Immature natural killer cell (primary cell): ENCODE measurements around the gene LRRFIP2. TPM values are rescaled to one million over a fixed set of nuclear protein-coding genes. Genes with fewer than 3 reads are reported as not detected.
"Not testable (repeated sequence)": the region's sequence is repeated elsewhere in the genome, so short reads cannot be mapped to it uniquely, and the experiment has no call there.

Experiments
- DNase-seq, 3 donors: peaks; one replicate each; pipeline ENCODE4 v3.0.0; 2022; ENCODE audit warnings: mixed read lengths in 1 of 3
- H3K27ac Mint-ChIP-seq, 6 donors: one replicate each; pipeline ENCODE4 v1.8.0; 2020; ENCODE audit warnings: mixed read lengths in 6 of 6, mild to moderate bottlenecking in 5 of 6, inconsistent platforms in 4 of 6, moderate library complexity in 3 of 6
- H3K27me3 Mint-ChIP-seq, 3 donors: one replicate each; pipeline ENCODE4 v1.8.0; 2020 to 2021; ENCODE audit warnings: low read depth in 3 of 3, mild to moderate bottlenecking in 3 of 3, mixed read lengths in 3 of 3, moderate library complexity in 3 of 3, inconsistent platforms in 1 of 3
- H3K36me3 Mint-ChIP-seq, 3 donors: one replicate each; pipeline ENCODE4 v1.8.0; 2020; ENCODE audit warnings: mixed read lengths in 3 of 3, inconsistent platforms in 2 of 3, mild to moderate bottlenecking in 2 of 3
- H3K4me1 Mint-ChIP-seq, 2 donors: one replicate each; pipeline ENCODE4 v1.8.0; 2020; ENCODE audit warnings: inconsistent platforms in 2 of 2, mild to moderate bottlenecking in 2 of 2, mixed read lengths in 2 of 2, moderate library complexity in 1 of 2
- H3K4me3 Mint-ChIP-seq, 5 donors: one replicate each; pipeline ENCODE4 v1.8.0; 2020; ENCODE audit warnings: mild to moderate bottlenecking in 5 of 5, mixed read lengths in 5 of 5, inconsistent platforms in 3 of 5, moderate library complexity in 3 of 5
- H3K9me3 Mint-ChIP-seq, 6 donors: one replicate each; pipeline ENCODE4 v1.8.0; 2020; ENCODE audit warnings: mild to moderate bottlenecking in 6 of 6, mixed read lengths in 6 of 6, inconsistent platforms in 4 of 6, moderate library complexity in 3 of 6
- polyA plus RNA-seq, 3 donors: library from polyadenylated mRNA; unstranded; fragments of 300-500 nt; fragmentation: Illumina TruSeq; gene quantifications; one replicate each; pipeline ENCODE4 v1.2.3, GENCODE V29; 2021

Gene LRRFIP2, protein sequence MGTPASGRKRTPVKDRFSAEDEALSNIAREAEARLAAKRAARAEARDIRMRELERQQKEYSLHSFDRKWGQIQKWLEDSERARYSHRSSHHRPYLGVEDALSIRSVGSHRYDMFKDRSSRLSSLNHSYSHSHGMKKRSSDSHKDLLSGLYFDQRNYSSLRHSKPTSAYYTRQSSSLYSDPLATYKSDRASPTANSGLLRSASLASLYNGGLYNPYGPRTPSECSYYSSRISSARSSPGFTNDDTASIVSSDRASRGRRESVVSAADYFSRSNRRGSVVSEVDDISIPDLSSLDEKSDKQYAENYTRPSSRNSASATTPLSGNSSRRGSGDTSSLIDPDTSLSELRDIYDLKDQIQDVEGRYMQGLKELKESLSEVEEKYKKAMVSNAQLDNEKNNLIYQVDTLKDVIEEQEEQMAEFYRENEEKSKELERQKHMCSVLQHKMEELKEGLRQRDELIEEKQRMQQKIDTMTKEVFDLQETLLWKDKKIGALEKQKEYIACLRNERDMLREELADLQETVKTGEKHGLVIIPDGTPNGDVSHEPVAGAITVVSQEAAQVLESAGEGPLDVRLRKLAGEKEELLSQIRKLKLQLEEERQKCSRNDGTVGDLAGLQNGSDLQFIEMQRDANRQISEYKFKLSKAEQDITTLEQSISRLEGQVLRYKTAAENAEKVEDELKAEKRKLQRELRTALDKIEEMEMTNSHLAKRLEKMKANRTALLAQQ
- 10 to 100 TPM in 2 of 3 donors, 1 to 10 TPM in 1; 7.9 to 26.4 (median 14.3) TPM for polyA plus RNA-seq

DNA sequence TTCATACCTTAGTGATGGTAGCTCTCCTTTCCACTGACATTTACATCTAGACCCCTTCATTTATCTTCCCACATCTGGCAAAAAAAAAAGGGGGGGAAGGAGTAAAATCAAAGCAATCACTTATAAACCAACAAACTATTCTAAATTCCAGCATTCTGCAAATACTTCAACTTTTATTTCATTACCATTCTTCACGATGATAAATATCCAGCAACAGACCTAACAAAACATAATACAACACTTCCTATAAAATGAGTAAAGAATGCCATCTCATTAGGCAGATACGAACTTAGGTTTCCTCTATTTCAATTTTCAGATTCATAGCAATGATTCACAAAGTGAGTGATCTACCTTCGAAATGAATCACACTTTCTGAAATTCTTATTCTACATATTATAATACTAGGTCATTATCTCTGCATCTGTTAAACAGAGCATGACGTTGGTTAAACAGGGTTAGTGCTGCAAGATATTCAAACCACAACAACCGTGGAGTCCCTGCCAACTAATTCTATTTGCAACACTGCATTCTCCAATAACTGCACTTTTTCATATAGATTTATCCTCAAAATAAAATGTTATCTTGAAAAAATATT is at the start of gene LRRFIP2:
Gene LRRFIP2, minus strand, starts transcription at position 51 of the 595 bp plus-strand sequence. CDS start 25,599 bp downstream, outside the sequence.
- Mint-ChIP-seq H3K27me3 (no peaks in the 10 kb centered on the region), H3K36me3 (peaks cover 0 to 12% (median 5%) of the 10 kb centered on the region in 3 donors), H3K27ac (peak within 1 kb of the TSS; percentile 70 to 89 (median 86)), H3K9me3 (no peaks in the 10 kb centered on the region), H3K4me1 (peaks cover 45 to 68% of the 10 kb centered on the region in 2 donors), H3K4me3 (peak within 1 kb of the TSS; percentile 89 to 93 (median 91))
- no peak for DNase-seq

DNA sequence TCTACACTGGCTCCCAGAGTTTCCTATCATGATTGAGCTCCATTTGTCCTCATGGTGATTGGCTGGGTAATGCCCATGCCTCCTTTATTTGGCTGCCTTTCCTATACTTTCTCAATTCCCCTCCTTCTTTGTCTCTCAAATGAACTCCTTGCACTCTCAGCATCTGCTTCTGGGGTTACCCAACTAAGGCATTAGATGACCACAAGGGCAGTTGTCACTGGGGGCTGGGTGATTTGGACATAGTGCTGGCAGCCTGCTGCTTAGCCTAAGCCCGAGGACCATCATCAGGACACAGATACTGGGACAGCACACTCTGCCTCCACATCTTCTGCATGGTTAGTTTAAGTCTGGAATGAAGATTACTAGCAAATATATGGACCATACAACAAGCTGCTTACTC is 49.2 kb upstream of the LRRFIP2 start:
- Mint-ChIP-seq H3K36me3 (peaks cover 0 to 3% (median 0%) of the 10 kb centered on the region in 3 donors), H3K4me3 (no peak overlapping the region), H3K9me3 (no peaks in the 10 kb centered on the region), H3K27ac (no peak overlapping the region), H3K4me1 (peaks cover 28 to 34% of the 10 kb centered on the region in 2 donors), H3K27me3 (peaks cover 0 to 4% (median 0%) of the 10 kb centered on the region in 3 donors)
- no peak for DNase-seq

DNA sequence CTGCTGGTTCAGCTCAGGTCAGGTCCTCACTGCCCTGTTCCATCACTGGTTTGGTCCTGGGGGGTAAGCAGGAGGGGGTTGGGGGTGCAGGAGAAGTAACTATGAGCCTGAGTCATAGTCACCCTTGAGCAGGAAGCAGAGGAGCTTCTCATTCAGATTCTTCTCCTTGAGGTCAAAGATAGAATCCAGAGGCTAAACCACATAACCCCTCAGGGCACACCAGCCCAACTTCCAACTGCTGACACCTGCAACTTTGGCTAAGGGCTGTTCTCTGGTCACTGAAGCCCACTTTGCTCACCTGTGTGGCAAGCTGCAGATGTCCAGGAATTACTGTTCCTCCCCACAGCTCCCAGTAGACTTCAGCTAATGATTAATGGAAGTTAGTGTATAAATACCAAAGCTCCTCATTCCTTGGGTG is 48.8 kb upstream of the LRRFIP2 start:
- no peak overlapping the region for H3K4me3 Mint-ChIP-seq
- peaks cover 0 to 4% (median 0%) of the 10 kb centered on the region in 3 donors for H3K27me3 Mint-ChIP-seq
- peaks cover 27 to 34% of the 10 kb centered on the region in 2 donors for H3K4me1 Mint-ChIP-seq
- no peaks in the 10 kb centered on the region for H3K9me3 Mint-ChIP-seq
- peaks cover 0 to 3% (median 0%) of the 10 kb centered on the region in 3 donors for H3K36me3 Mint-ChIP-seq
- no peak for DNase-seq
- H3K27ac Mint-ChIP-seq: peak overlapping the region in 1 of 6 donors; percentile 17

DNA sequence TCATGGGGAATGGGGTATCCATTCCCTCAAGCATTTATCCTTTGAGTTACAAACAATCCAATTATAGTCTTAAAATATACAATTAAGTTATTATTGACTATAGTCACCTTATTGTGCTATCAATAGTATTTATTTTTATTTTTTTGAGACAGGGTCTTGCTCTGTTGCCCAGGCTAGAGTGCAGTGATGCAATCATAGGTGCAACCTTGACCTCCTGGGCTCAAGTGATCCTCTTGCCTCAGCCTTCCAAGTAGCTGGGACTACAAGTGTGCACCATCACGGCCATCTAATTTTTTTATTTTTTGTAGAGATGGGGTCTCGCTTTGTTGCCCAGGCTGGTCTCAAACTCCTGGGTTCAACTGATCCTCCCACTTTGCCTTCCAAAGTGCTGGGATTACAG is 48.2 kb upstream of the LRRFIP2 start:
- peaks cover 27 to 34% of the 10 kb centered on the region in 2 donors for H3K4me1 Mint-ChIP-seq
- not testable (repeated sequence) for H3K4me3 Mint-ChIP-seq, H3K36me3 Mint-ChIP-seq, H3K9me3 Mint-ChIP-seq, H3K27ac Mint-ChIP-seq, DNase-seq, H3K27me3 Mint-ChIP-seq

DNA sequence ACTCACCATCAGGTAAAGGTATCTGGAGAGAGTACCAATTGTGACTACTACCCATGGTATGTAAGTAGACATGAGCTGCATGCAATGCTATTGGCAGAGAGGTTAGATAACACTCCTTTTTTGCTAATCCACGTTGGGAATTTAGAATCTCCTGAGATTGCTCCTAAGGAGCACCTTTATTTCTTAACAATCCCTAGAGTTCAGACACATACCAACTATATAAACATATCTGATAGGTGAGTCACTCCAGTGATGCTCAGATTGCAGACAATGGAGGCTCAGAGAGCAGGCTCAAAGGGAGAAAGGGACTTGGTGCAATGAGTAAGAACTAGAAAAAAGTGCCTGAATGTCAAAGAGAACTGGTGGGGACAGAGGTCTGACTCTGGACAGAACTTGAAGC is 47.0 kb upstream of the LRRFIP2 start:
- DNase-seq: no peak
- H3K36me3 Mint-ChIP-seq: peaks cover 0 to 3% (median 0%) of the 10 kb centered on the region in 3 donors
- H3K9me3 Mint-ChIP-seq: no peaks in the 10 kb centered on the region
- peaks cover 35 to 44% of the 10 kb centered on the region in 2 donors for H3K4me1 Mint-ChIP-seq
- H3K27ac Mint-ChIP-seq: no peak overlapping the region
- H3K4me3 Mint-ChIP-seq: no peak overlapping the region
- peaks cover 0 to 4% (median 1%) of the 10 kb centered on the region in 3 donors for H3K27me3 Mint-ChIP-seq

DNA sequence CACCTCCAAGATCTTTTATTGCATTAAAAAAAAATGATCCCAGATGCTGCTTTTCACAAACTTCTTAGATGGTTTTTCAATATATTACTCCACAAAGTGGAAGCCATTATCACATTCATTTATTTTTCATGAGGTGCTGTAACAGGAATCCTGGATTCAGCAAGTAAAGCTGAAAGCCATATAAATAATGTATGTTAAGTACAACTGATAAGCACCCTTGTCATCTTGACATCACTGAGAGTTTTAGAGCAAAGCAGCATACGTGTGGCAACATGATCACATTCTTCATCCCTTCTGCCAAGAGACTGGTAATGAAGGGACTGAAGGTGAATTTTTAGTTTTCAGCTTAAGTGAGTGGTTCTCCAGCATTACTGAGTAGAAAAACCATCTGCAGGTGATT is 44.9 kb upstream of the LRRFIP2 start:
- Mint-ChIP-seq H3K36me3 (peaks cover 0 to 3% (median 0%) of the 10 kb centered on the region in 3 donors), H3K27ac (peak overlapping the region; percentile 79 to 94 (median 87)), H3K9me3 (no peaks in the 10 kb centered on the region), H3K4me3 (peak overlapping the region; percentile 35 to 69 (median 46)), H3K4me1 (peaks cover 54 to 61% of the 10 kb centered on the region in 2 donors), H3K27me3 (peaks cover 0 to 2% (median 1%) of the 10 kb centered on the region in 3 donors)
- no peak for DNase-seq

DNA sequence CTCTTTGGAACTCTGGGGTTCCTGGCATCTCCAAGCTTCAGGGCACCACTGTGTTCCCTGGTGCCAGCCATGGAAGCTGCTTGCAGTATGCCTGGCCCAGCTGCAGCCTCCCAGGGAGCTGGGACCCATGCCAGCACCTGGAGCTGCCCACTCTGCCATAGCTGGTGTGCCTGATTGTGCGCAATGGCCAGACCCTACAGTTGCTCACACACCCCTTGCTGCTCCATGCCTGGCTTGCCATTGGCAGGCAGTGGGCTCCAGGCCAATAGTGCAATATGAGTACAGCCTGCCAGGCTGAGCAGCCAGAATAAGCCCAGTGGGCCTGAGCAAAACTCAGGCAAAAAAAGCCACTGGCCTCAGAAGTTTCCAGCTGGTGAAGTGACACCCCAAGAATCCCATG is 43.8 kb upstream of the LRRFIP2 start:
- Mint-ChIP-seq H3K4me1 (peaks cover 56 to 61% of the 10 kb centered on the region in 2 donors), H3K4me3 (peak overlapping the region; percentile 35 to 75 (median 43)), H3K36me3 (peaks cover 0 to 3% (median 0%) of the 10 kb centered on the region in 3 donors), H3K9me3 (no peaks in the 10 kb centered on the region), H3K27me3 (peaks cover 0 to 1% (median 0%) of the 10 kb centered on the region in 3 donors), H3K27ac (peak overlapping the region; percentile 73 to 94 (median 88))
- no peak for DNase-seq

DNA sequence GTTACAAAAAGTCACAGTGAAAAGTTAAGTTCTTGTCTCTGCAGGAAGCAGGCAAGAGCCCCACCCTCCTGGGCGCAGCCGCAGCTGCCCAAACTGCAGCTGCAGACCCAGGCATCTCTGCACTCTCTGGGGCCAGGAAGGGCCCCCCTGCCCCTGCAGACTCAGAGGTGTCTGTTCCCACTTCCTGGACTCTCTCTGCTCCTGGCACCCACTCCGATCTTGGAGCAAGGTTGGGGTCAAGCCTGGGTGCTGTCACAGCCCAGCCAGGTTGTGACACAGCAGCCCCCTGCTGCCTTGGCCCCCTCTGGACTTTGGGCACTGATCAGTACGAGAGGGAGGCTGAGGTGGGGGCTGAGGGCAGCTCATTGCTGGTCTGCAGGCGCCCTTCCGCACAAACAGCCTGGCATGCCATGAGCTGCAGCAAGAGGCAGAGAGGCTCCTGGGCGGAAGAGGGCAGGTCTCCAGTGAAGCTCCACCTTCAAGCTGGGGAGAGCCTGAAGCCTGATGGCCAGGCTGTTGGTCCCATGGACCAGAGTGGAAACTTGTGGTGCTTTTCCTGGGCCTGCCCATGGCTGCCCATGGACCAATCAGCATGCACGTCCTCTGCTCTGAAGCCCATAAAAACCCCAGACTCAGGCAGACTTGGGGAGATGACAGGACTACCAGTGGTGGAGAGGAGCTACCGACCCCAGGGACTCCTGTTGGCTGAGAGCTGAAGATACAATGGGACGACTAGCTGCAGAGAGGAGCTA is 42.9 kb upstream of the LRRFIP2 start:
- Mint-ChIP-seq H3K4me3 (peak overlapping the region; percentile 50 to 84 (median 81)), H3K4me1 (peaks cover 55 to 59% of the 10 kb centered on the region in 2 donors), H3K27me3 (peaks cover 0 to 2% (median 1%) of the 10 kb centered on the region in 3 donors), H3K9me3 (no peaks in the 10 kb centered on the region), H3K27ac (peak overlapping the region; percentile 77 to 94 (median 88)), H3K36me3 (peaks cover 0 to 3% (median 0%) of the 10 kb centered on the region in 3 donors)
- DNase-seq: peak; percentile 43 to 62 (median 54)

DNA sequence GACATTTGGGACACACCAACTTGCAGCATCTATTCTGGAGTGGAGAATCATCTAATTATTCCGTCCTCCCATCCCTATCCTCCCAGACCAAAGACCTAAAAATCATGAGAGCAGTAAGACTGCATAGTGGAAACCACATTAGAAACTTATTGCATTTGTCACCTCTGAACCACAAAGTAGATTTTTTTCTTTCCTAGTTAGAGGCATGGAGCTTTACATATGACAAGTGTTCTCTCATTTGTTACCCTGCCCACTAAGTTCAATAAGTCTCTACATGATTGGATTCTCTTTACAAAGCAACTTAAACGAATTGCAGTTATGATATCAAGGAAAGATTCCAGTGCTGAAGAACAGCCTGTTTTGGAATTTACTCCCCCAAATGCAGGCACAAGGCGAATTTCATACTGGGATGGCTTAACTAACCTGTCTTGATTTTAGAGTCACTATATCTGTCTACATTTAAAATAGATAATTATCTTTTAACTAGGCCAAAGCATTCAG is 42.3 kb upstream of the LRRFIP2 start:
- Mint-ChIP-seq H3K9me3 (no peaks in the 10 kb centered on the region), H3K36me3 (peaks cover 0 to 3% (median 0%) of the 10 kb centered on the region in 3 donors), H3K4me1 (peaks cover 55 to 59% of the 10 kb centered on the region in 2 donors), H3K4me3 (peak overlapping the region; percentile 50 to 84 (median 81)), H3K27me3 (peaks cover 0 to 2% (median 1%) of the 10 kb centered on the region in 3 donors), H3K27ac (peak overlapping the region; percentile 77 to 94 (median 88))
- peak; percentile 58 to 69 (median 61) for DNase-seq

DNA sequence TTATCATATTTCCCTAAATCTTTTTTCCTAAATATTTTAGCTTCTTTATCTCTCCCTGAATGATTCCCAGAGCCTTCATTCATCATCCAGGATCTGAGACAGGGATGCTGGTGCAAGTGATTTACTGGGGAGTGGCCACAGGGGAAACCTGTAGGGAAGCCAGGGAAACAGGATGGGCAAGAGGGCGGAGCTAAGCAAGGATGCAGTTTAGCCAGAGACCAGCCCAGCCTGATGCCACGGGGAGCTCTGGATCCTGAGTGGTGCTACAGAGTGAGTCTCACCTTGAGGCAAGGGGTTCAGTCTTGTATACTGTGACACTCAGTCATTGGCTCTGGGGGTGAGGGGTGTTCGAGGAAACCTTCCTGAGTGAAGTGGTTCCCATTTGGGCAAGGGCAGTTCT is 39.7 kb upstream of the LRRFIP2 start:
- Mint-ChIP-seq H3K27ac (peak overlapping the region in 2 of 6 donors; percentile 46 to 51), H3K27me3 (peaks cover 0 to 2% (median 1%) of the 10 kb centered on the region in 3 donors)

DNA sequence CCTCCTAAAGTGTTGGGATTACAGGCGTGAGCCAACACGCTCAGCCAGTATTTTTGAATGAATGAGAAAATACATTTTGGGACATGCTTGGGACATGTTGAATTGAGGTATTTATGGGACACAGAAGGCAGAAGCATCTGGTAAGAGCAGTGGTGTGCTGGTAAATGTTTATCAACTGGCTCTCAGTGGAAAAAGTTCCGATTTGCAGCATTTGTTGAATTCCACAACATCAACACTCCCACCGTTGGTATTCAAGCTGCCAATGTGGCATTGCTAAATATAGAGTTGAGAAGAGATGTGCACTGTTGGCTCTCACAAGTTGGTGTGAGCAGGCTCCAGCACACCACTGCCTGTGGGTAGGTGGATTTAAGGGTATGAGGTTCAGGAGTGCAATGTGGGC is 35.8 kb upstream of the LRRFIP2 start:
- Mint-ChIP-seq H3K4me3 (no peak overlapping the region), H3K9me3 (no peaks in the 10 kb centered on the region), H3K4me1 (peaks cover 11 to 16% of the 10 kb centered on the region in 2 donors), H3K36me3 (no peaks in the 10 kb centered on the region), H3K27me3 (peaks cover 0 to 2% (median 0%) of the 10 kb centered on the region in 3 donors), H3K27ac (no peak overlapping the region)
- no peak for DNase-seq

More for the DNA sequence above, 39.7 kb upstream of the LRRFIP2 start:
- DNase-seq: no peak
- Mint-ChIP-seq H3K36me3 (peaks cover 0 to 2% (median 0%) of the 10 kb centered on the region in 3 donors), H3K9me3 (no peaks in the 10 kb centered on the region), H3K4me1 (peaks cover 48 to 51% of the 10 kb centered on the region in 2 donors), H3K4me3 (no peak overlapping the region)

DNA sequence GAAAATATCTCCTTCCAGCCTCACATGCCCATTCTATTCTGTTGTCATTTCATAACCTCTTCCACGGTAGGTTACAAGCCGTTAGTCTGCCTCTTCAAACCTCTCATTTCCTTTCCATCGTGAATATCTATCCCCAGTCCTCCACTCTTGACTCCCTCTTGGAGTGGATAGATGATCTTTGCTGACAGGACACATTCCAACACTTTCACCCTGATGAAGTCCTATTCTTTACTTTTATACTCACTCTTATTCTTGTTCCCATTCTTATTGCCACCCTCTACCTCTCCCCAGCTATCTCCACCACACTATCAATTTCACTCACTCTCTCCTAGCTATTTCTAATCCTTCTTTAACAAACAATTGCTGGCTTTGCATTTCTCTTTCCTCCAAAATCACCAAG is 34.2 kb upstream of the LRRFIP2 start:
- H3K9me3 Mint-ChIP-seq, DNase-seq, H3K4me1 Mint-ChIP-seq, H3K36me3 Mint-ChIP-seq, H3K4me3 Mint-ChIP-seq, H3K27ac Mint-ChIP-seq, H3K27me3 Mint-ChIP-seq: not testable (repeated sequence)

DNA sequence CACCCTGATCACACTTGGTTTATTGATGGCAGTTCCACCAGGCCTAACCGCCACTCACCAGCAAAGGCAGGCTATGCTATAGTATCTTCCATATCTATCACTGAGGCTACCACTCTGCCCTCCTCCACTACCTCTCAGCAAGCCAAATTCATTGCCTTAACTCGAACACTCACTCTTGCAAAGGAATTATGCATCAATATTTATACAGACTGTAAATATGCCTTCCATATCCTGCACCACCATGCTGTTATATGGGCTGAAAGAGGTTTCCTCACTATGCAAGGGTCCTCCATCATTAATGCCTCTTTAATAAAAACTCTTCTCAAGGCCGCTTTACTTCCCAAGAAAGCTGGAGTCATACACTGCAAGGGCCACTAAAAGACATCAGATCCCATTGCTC is 33.6 kb upstream of the LRRFIP2 start:
- not testable (repeated sequence) for H3K4me1 Mint-ChIP-seq, H3K36me3 Mint-ChIP-seq, H3K9me3 Mint-ChIP-seq, H3K4me3 Mint-ChIP-seq, H3K27ac Mint-ChIP-seq, DNase-seq, H3K27me3 Mint-ChIP-seq
